GM20431 (cell line): Measurements from ENCODE around the gene WNT1.

Experiments used
- in situ Hi-C: fragments of 300-500 bp; cut with MseI, MboI; formaldehyde crosslinking; loops from one replicate; pipeline ENCODE4 v1.15.0; 2020; ENCODE audit warnings: low sequenced_read_pairs; ENCODE audit not compliant: unreplicated experiment

Gene WNT1

DNA sequence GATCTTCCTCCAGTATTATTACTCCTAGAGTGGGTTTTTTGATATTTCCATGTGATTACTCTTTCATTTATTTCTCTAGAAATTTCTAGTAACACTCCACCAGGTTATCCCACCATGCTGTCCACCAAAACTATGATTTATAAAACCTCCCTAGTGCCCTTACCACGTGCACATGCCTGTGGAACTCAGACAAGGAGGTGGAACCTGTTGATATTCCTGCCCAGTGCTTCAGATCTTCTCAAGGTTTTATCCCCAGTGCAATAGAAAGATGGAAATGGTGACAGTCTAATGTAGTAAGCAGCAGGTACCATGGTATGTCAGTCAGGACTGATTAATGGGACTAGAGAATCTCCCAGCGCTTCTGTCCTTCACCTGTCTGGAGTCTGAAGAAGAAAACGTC, 17.3 kb upstream of the WNT1 start:
- in situ Hi-C loops, result no loop called here

- in situ Hi-C loops, result no loop called here
Measured at GRCh38 chr12:48961331-48961730, 16.8 kb upstream of the WNT1 start.

DNA sequence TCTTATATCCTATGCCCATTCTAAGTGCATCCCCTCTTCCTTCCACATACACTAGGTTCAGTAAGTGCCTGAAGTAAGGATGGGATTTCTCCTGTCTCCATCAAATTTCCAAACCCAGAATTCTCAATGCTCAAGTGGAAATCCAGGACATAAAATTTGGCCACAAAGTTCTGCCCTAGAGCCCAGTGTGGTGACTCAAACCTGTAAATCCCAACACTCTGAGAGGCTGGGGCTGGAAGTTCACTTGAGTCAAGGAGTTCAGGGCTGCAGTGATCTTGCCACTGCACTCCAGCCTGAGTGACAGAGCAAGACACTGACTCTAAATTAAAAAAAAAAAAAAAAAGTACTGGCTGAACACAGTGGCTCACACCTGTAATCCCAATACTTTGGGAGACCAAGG, 16.3 kb upstream of the WNT1 start:
- in situ Hi-C loops, result no loop called here

GRCh38 chr12:48965298-48965838, 12.8 kb upstream of the WNT1 start:
- in situ Hi-C loops, result no loop called here

- in situ Hi-C loops, result no loop called here
Measured at GRCh38 chr12:48966177-48966895, 11.8 kb upstream of the WNT1 start.

DNA sequence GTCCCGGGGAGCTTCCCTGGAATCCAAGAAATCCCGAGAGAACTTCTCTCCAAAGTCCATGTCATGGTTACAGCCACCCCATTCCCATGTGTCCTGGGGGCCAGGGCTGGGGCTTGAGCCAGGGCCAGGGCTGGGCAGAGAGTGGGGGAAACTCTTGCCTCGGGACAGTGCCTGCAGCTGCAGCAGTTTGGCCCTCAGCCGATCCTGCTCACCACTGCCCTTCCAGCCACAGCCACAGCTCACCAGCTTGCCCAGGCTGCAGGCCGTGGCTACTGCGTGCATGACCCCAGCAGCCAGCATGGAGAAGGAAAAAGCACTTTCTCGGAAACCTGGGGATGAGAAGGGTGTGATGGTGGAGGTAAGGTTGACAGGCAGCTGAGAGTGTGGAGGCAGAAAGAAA, 10.1 kb upstream of the WNT1 start:
- in situ Hi-C loops, result no loop called here

- in situ Hi-C loops, result no loop called here
Measured at GRCh38 chr12:48968467-48968866, 9.7 kb upstream of the WNT1 start.

DNA sequence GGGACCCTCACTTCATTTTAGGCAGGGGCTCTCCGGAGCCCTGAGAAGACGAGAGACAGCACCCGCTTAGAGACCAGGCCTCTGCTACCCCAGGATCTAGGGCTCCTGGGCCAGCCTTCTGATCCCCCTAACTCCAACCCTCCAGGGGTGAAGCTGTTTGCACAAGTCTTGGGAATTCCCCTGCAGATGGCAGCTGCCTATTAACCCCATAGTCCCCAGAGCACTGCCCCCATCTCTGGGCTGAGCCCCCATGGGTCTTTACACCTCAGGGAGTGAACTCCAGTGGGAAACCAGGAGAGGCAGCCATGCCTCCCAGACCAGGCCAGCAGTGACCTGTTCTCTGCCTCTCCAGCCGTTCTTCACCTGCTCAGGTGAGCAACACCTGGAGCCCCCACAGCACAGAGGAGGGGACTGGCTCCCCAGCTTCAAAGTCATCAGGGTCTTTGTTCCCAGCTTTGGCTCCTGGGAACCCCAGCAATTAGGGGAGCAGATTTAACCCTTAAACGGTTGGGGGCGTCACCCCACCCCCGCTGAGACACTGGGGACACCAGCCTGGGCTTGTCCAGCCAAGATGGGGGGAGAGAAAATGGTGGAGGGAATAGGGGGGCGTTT, 8.9 kb upstream of the WNT1 start:
- in situ Hi-C loops, result no loop called here

- in situ Hi-C loops, result no loop called here
Measured at GRCh38 chr12:48969833-48970701, 8.1 kb upstream of the WNT1 start.

GRCh38 chr12:48970702-48971334, 7.3 kb upstream of the WNT1 start:
- in situ Hi-C loops, result no loop called here

DNA sequence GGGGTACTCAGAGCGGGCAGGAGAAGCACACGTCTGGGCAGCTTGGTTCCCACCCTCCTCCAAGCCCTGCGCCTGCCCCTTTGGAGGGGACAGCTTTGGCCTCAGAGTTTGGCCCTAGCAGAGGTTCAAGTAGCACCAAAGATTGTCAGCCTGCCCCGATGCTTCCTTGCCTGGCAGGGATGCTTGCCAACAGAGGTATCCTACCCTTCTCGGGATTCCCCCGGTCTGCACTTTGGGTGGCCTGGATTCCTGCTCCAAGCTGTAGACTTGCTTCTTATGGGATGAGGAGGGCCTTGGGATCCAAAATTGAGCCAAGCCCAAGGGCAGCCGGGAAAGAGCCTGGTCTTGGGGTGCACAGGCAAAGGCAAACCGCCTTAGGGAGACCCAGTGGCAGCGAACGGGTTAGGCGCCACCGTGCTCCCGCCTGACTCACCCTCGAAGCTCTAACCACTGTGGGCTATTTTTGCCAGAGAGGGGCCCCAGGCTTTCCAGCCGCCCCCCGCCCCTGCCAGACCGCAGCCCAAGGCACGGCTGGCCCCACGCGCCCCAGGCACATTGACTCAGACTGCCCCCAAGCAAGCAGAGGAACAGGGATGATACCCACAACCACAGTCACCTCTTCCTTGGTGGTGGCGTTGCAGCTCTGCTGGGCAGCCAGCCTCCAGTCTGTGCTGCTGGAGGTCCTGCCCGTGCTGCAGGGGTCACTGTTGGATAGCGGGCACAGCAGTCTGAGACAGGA, 5.7 kb upstream of the WNT1 start:
- in situ Hi-C loops, result no loop called here

DNA sequence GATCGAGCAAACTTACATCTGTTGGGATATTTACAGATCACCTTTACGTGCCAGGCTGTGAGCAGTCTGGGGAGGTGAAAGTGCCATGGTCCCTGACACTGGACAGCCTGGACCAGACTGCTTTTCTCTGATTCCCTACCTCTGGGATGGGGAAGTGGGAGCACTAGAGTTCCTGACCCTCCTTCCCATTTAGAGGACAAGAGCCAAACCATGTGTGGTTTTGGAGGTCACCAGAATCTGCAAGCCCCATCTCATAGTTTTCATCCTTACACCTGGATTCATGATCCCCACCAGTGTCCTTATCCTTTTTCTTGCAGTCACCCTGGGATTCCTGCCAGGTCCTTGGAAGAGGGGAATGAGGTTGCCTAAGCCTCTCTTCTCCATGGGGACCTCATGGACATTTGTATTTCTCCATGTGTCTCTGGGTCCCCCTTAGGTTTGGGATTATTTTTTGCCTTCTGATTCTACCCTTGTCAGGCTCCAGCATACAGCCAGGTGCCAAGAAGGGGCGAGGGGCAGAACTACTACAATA, 5.1 kb upstream of the WNT1 start:
- in situ Hi-C loops, result no loop called here

DNA sequence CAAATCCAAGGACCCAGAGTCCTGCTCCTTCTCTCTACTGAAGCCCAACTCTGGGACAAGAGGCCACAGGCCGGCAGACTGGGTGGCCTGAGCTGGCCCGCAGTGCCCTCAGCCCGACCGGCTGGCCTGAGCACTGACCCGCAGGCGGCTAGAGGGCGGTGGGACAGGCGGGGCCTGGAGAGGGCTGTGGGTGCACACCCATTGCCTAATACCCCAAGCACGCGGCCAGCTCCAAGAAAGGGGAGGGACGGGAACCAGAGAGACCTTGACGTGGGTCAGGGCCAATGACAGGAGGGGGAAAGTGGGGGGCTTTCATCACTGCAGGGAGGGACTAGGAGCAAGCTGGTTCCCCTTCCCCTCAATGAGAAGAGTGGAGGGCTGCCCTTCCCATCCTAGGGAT, 4.6 kb upstream of the WNT1 start:
- in situ Hi-C loops, result no loop called here

DNA sequence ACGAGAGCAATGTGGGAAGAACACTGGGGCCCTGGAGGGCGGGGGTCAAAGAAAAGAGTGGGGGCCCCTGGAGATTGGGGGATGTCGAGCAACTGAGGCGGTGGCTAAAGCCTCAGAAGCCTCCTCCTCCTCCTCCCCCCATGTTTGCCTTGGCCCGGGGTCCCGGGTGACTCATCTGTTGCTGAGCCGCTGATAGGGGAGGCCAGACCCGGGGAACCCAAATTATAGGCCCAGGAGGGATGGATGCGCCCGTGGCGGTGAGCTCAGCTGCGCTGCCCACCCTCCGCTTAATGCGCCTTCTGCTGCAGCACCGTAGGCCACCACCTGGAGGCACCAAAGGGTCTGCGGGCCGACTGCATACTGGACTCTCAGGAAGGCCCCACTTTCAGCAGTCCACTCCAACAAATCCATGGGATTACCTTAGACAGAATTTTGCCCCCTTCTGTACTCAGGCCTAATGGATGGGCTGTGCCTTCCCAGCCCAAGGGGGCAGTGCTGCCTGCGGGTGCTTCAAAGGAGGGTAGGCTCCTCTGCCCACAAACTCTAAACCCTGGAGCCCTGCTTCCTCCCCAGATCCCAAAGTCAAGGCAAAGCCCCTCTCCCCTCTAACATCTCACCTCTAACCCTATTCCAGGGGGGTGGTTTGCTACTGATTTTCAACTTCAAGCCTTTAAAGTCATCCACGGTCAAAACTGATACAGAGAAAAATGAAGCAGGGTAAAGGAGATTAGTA, 4.0 kb upstream of the WNT1 start:
- in situ Hi-C loops, result no loop called here

DNA sequence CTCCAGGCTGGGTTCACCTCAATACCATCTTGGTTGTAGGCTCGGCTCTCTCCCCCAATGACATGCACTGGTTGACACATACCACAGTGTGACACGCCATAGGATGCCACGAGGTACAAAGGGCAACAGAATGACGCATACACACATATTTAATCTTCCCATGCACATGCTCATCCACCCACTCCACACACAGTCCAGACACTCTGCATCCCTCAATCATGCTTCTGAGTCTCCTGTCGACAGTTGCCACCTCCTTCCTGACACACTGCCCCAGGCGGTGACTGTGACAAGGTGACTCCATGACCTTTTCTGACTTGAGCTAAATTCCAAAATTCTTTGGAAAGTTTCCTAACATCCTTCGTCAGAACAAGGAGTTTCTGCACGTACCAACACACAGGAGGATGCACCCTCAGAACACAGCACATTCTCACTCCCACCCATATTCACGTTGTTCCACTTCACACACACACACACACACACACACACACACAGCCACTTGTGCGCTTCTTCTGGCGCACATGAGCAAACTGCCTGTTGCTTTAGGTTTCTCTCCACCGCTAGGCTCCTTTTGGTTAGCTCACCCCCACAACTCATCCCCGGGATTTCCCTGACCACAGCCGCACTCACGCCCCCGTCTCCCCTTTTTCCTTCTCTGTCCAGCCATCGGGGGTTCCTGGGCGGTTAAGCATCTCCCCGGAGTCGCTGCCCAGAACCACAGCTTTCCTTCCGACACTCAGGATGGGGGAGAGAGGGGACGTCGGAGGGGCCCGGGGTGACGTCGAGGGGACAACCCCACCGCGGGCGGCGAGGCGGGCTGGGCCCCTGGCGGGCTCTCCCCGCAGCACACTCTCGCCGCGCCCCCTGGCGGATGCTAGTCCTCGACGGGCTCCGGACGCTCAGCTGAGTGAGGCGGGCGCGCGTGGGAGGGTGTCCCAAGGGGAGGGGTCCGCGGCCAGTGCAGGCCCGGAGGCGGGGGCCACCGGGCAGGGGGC, 536 bp upstream of the WNT1 start:
- in situ Hi-C loops, result no loop called here

- in situ Hi-C loops, result no loop called here
Measured at GRCh38 chr12:48978741-48979601, 849 bp downstream of the WNT1 start.
